IMR-90 (cell line): ENCODE data around the gene ZNF124. TPM values are rescaled to one million over a fixed set of nuclear protein-coding genes. Genes with fewer than 3 reads are reported as not detected.

ENCODE experiments used
- ATAC-seq: fragments of 200-7000 bp; cut with Tn5 transposase; 2 replicates; pipeline ENCODE4 v1.9.1; 2020; ENCODE audit warnings: low read depth, mild to moderate bottlenecking, moderate library complexity
- BruUV-seq: library from RNA; stranded (reverse); fragments of 400-500 nt; replicated peaks from 2 replicates; lab custom pipeline; 2021; lab: Mats Ljungman, UMichigan
- CTCF ChIA-PET: fragments of 300-600 bp; formaldehyde crosslinking; extraction: SDS; loops from one replicate; lab custom pipeline; 2021; ENCODE audit warnings: antibody characterized with exemption; lab: Yijun Ruan, JAX
- POLR2A ChIA-PET: fragments of 300-600 bp; sonication (Branson Sonifier 250); formaldehyde crosslinking; loops from one replicate; lab custom pipeline; 2022; ENCODE audit warnings: antibody characterized with exemption; ENCODE audit not compliant: unreplicated experiment; lab: Charles Lee
- DNase-seq: peaks from one replicate; pipeline ENCODE4 v3.0.0; 2013
- H2AFZ ChIP-seq: replicated peaks from 2 replicates; pipeline ENCODE3; 2013; ENCODE audit warnings: low read length, mild to moderate bottlenecking; ENCODE audit not compliant: poor library complexity
- H2AK5ac ChIP-seq: 2 replicates; pipeline ENCODE4 v1.6.1; 2013; ENCODE audit warnings: low read depth, low read length, inconsistent platforms
- H2AK9ac ChIP-seq: replicated peaks from 2 replicates; pipeline ENCODE3; 2013; ENCODE audit warnings: mild to moderate bottlenecking, low read depth, low read length, moderate library complexity; ENCODE audit not compliant: poor library complexity
- H2BK120ac ChIP-seq: 2 replicates; pipeline ENCODE4 v1.6.1; 2013; ENCODE audit warnings: low read depth, low read length, inconsistent platforms
- H2BK15ac ChIP-seq: 3 replicates; pipeline ENCODE4 v1.6.1; 2013; ENCODE audit warnings: low read depth, low read length, inconsistent platforms
- H2BK20ac ChIP-seq: 2 replicates; pipeline ENCODE4 v1.6.1; 2013; ENCODE audit warnings: low read depth, mild to moderate bottlenecking, inconsistent platforms, low read length, moderate library complexity
- H2BK5ac ChIP-seq: 2 replicates; pipeline ENCODE4 v1.6.1; 2013; ENCODE audit warnings: mild to moderate bottlenecking, low read depth, low read length, inconsistent platforms; ENCODE audit not compliant: poor library complexity, severe bottlenecking
- H3K14ac ChIP-seq: replicated peaks from 2 replicates; pipeline ENCODE4 v1.6.1; 2013; ENCODE audit warnings: low read depth, low read length, inconsistent platforms
- H3K18ac ChIP-seq: 2 replicates; pipeline ENCODE4 v1.6.1; 2013; ENCODE audit warnings: low read depth, low read length, control low read depth
- H3K23ac ChIP-seq: 2 replicates; pipeline ENCODE4 v1.6.1; 2013; ENCODE audit warnings: low read depth, low read length, inconsistent platforms
- H3K27ac ChIP-seq: 2 replicates; pipeline ENCODE4 v1.5.1; 2013; ENCODE audit warnings: mild to moderate bottlenecking, control low read depth, low read length; ENCODE audit not compliant: insufficient read depth
- H3K27me3 ChIP-seq: 2 replicates; pipeline ENCODE4 v1.6.1; 2013; ENCODE audit warnings: low read length; ENCODE audit not compliant: control insufficient read depth, insufficient read depth
- H3K36me3 ChIP-seq: 2 replicates; pipeline ENCODE4 v1.6.1; 2013; ENCODE audit warnings: low read length, mixed read lengths; ENCODE audit not compliant: control insufficient read depth, insufficient read depth
- H3K4ac ChIP-seq: 2 replicates; pipeline ENCODE4 v1.6.1; 2013; ENCODE audit warnings: low read depth, low read length, inconsistent platforms
- H3K4me1 ChIP-seq: 2 replicates; pipeline ENCODE4 v1.6.1; 2013; ENCODE audit warnings: low read length, mixed read lengths; ENCODE audit not compliant: control insufficient read depth, insufficient read depth
- H3K4me2 ChIP-seq: 2 replicates; pipeline ENCODE4 v1.6.1; 2013; ENCODE audit warnings: low read depth, mild to moderate bottlenecking, control low read depth, low read length, moderate library complexity
- H3K4me3 ChIP-seq: 2 replicates; pipeline ENCODE4 v1.5.1; 2013; ENCODE audit warnings: low read depth, mild to moderate bottlenecking, control low read depth, low read length, moderate library complexity; ENCODE audit not compliant: insufficient read depth
- H3K56ac ChIP-seq: 2 replicates; pipeline ENCODE4 v1.6.1; 2013; ENCODE audit warnings: low read length, inconsistent platforms; ENCODE audit not compliant: insufficient read depth; ENCODE audit errors: extremely low read depth
- H3K79me1 ChIP-seq, 2 experiments: 2 replicates each; pipeline ENCODE4 v1.6.1; 2013; ENCODE audit warnings: low read length in 2 of 2, inconsistent platforms in 1 of 2, low read depth in 1 of 2
- H3K9ac ChIP-seq: 2 replicates; pipeline ENCODE4 v1.6.1; 2013; ENCODE audit warnings: low read depth, low read length, control low read depth
- H3K9me1 ChIP-seq: 2 replicates; pipeline ENCODE4 v1.6.1; 2013; ENCODE audit warnings: low read length, inconsistent platforms; ENCODE audit not compliant: insufficient read depth
- H3K9me3 ChIP-seq: 2 replicates; pipeline ENCODE4 v1.6.1; 2013; ENCODE audit warnings: low read length; ENCODE audit not compliant: control insufficient read depth, insufficient read depth
- H4K20me1 ChIP-seq: 2 replicates; pipeline ENCODE4 v1.6.1; 2013; ENCODE audit warnings: low read length, inconsistent platforms; ENCODE audit not compliant: insufficient read depth
- H4K5ac ChIP-seq: 2 replicates; pipeline ENCODE4 v1.6.1; 2013; ENCODE audit warnings: mild to moderate bottlenecking, low read depth, low read length, control low read depth
- H4K8ac ChIP-seq, 2 experiments: 2 replicates each; pipeline ENCODE4 v1.6.1; 2013; ENCODE audit warnings: low read depth in 2 of 2, low read length in 2 of 2, control low read depth in 1 of 2, inconsistent platforms in 1 of 2
- H4K91ac ChIP-seq: 2 replicates; pipeline ENCODE4 v1.6.1; 2013; ENCODE audit warnings: low read depth, low read length, inconsistent platforms; ENCODE audit not compliant: insufficient read depth
- BHLHE40 ChIP-seq: fragments of 150-350 bp; IDR thresholded peaks from 2 replicates; pipeline ENCODE4 v1.6.1; 2016; ENCODE audit warnings: mild to moderate bottlenecking, low read depth, low read length
- CHD1 ChIP-seq: IDR thresholded peaks from 2 replicates; pipeline ENCODE4 v1.6.1; 2012; ENCODE audit warnings: low read depth, low read length, improper control_type of control experiment
- CTCF ChIP-seq: conservative IDR thresholded peaks from 2 replicates; pipeline ENCODE4 v1.5.1; 2012; ENCODE audit warnings: mild to moderate bottlenecking, low read depth, low read length, improper control_type of control experiment
- ELK1 ChIP-seq: fragments of 150-350 bp; IDR thresholded peaks from 2 replicates; pipeline ENCODE4 v1.6.1; 2016; ENCODE audit warnings: low read depth, mild to moderate bottlenecking, low read length, moderate library complexity, borderline replicate concordance
- MAFK ChIP-seq: IDR thresholded peaks from 2 replicates; pipeline ENCODE4 v1.6.1; 2012; ENCODE audit warnings: low read depth, low read length, improper control_type of control experiment
- MAZ ChIP-seq: IDR thresholded peaks from 2 replicates; pipeline ENCODE4 v1.6.1; 2012; ENCODE audit warnings: low read depth, mild to moderate bottlenecking, low read length, improper control_type of control experiment, moderate library complexity, borderline replicate concordance
- POLR2A ChIP-seq: IDR thresholded peaks from 2 replicates; pipeline ENCODE4 v1.6.1; 2012; ENCODE audit warnings: mild to moderate bottlenecking, low read depth, low read length
- RAD21 ChIP-seq: IDR thresholded peaks from 2 replicates; pipeline ENCODE4 v1.6.1; 2012; ENCODE audit warnings: low read length, improper control_type of control experiment
- SMC3 ChIP-seq: fragments of 150-350 bp; IDR thresholded peaks from 2 replicates; pipeline ENCODE4 v1.6.1; 2016; ENCODE audit warnings: low read depth, mild to moderate bottlenecking, antibody characterized with exemption, low read length, moderate library complexity
- WGBS, 2 experiments: methylation state at CpG; one replicate each; pipeline versions ENCODE4 v1.1.5 to v1.1.7; 2013; ENCODE audit warnings: missing lambda C conversion rate in 2 of 2; ENCODE audit not compliant: insufficient read length in 1 of 2; ENCODE audit errors: extremely low coverage in 2 of 2; 5-methylcytosine and 5-hydroxymethylcytosine counted together
- dilution Hi-C: fragments of 300-500 bp; cut with HindIII; formaldehyde crosslinking; loops from one replicate; pipeline ENCODE4 v1.14.3; 2018; ENCODE audit warnings: low sequenced_read_pairs; ENCODE audit not compliant: unreplicated experiment
- in situ Hi-C: fragments of 300-500 bp; cut with MboI; formaldehyde crosslinking; loops from 3 replicates; pipeline ENCODE4 v1.14.3; 2019; ENCODE audit warnings: low sequenced_read_pairs, inconsistent platforms, mixed read lengths
- intact Hi-C: fragments of 100-400 bp; cut with micrococcal nuclease; formaldehyde crosslinking; loops from 2 replicates; pipeline ENCODE4 v1.10.0; 2022
- polyA plus RNA-seq, 3 experiments: library from polyadenylated mRNA; depleted of rRNA; stranded (reverse); fragments of >200 nt; gene quantifications; 2 replicates each; pipeline ENCODE4 v1.2.3, GENCODE V29; 2012; ENCODE audit warnings: low replicate concordance in 1 of 3
- total RNA-seq: library from RNA; depleted of rRNA; stranded (reverse); fragments of >200 nt; gene quantifications from 2 replicates; pipeline ENCODE4 v1.2.3, GENCODE V29; 2012

ZNF124 gene
- total and polyA plus RNA-seq, 2 of the 4 experiments (the other 2 are of a cell fraction), result 3.2 to 89.3 TPM

GRCh38 chr1:247110627-247111258 lies 61.1 kb downstream of the ZNF124 start:
- ATAC-seq (no peak; the same call in 1 of the 2 replicates), DNase-seq (peak; percentile 6)
- Histone ChIP-seq H3K18ac (no peak overlapping the region), H3K9me1 (no peaks in the 10 kb centered on the region; the same call in 1 of the 2 replicates), H4K5ac (no peak overlapping the region; the same call in 1 of the 2 replicates), H3K27me3 (no peaks in the 10 kb centered on the region), H2AFZ (peak overlapping the region; percentile 100), H3K23ac (no peak overlapping the region), H3K4me1 (no peaks in the 10 kb centered on the region; the same call in 1 of the 2 replicates), H2AK9ac (peak overlapping the region; percentile 84), H3K56ac (no peak overlapping the region), H3K4ac (peak overlapping the region; percentile 46; the same call in 1 of the 2 replicates), H2AK5ac (no peak overlapping the region), H2BK20ac (no peak overlapping the region), H3K9me3 (no peaks in the 10 kb centered on the region), H3K36me3 (no peaks in the 10 kb centered on the region), H3K14ac (peak overlapping the region; percentile 38; the same call in 1 of the 2 replicates), H3K9ac (peak overlapping the region; percentile 59), H2BK120ac (no peak overlapping the region), H4K20me1 (no peaks in the 10 kb centered on the region; the same call in 1 of the 2 replicates), H2BK15ac (no peak overlapping the region), H4K91ac (0 out of 2 replicates have a peak overlapping the region, but pooled peaks have one; percentile 9), H3K79me1 (peaks cover 0 to 7% of the 10 kb centered on the region in 2 experiments; a peak in 1 of 4 replicates), H3K4me2 (peak overlapping the region; percentile 81), H2BK5ac (no peak overlapping the region), H3K27ac (peak overlapping the region; percentile 28), H3K4me3 (peak overlapping the region; percentile 60), H4K8ac (peak overlapping the region in 1 of 2 experiments; percentile 24; a peak in 2 of 4 replicates)
- intact Hi-C loops (no loop called here), dilution Hi-C loops (no loop called here), in situ Hi-C loops (no loop called here)
- 31% methylated on average over 10 of the region's 30 CpGs; no CpG with 5 or more reads in 1 of the 2 experiments for WGBS, 2 experiments
- ChIA-PET POLR2A (no interaction called here), CTCF (no interaction called here)
- no TSS peak for BruUV-seq
- TF ChIP-seq ELK1 (no peak), CHD1 (no peak), SMC3 (no peak), MAZ (no peak), POLR2A (no peak), RAD21 (no peak), MAFK (no peak), BHLHE40 (no peak), CTCF (no peak)
